ENCODE measurements around the gene ANKRD44.

The ANKRD44 gene

DNA sequence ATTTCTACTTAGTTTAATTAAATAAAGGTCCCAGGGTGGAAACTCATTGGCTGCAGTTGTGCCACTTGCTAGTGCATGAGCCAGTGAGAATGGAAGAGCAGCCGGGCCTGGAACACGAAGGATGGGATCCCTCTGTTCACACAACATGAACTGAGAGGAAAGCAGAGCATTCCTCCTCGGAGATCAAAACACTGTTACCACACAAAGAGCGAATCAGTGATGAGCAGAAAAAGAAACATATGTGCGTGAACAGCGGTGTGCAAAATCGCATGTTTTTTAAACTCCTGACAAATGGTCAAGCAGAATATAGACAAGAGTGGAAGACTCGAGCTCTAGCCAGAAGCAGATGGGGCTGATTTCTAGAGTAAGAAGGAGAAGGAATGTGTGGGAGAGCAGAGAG lies 28.4 kb upstream of the ANKRD44 start:
- no peaks in the 10 kb centered on the region for H3K4me1 ChIP-seq (ENCODE audit: control insufficient read depth, low read length)
- H3K9me3 ChIP-seq (ENCODE audit: control insufficient read depth, insufficient read depth, low read length), result no peaks in the 10 kb centered on the region
- H4K20me1 ChIP-seq (ENCODE audit: control insufficient read depth, insufficient read depth, low read depth, low read length), result no peaks in the 10 kb centered on the region
- H3K27ac ChIP-seq (ENCODE audit: low read depth, low read length), result no peak overlapping the region
- TF ChIP-seq, protein P1, sequence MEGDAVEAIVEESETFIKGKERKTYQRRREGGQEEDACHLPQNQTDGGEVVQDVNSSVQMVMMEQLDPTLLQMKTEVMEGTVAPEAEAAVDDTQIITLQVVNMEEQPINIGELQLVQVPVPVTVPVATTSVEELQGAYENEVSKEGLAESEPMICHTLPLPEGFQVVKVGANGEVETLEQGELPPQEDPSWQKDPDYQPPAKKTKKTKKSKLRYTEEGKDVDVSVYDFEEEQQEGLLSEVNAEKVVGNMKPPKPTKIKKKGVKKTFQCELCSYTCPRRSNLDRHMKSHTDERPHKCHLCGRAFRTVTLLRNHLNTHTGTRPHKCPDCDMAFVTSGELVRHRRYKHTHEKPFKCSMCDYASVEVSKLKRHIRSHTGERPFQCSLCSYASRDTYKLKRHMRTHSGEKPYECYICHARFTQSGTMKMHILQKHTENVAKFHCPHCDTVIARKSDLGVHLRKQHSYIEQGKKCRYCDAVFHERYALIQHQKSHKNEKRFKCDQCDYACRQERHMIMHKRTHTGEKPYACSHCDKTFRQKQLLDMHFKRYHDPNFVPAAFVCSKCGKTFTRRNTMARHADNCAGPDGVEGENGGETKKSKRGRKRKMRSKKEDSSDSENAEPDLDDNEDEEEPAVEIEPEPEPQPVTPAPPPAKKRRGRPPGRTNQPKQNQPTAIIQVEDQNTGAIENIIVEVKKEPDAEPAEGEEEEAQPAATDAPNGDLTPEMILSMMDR (IDR thresholded peaks at IDR 0.05; ENCODE audit: low read depth, low read length, poor library complexity, severe bottlenecking), result no peak
- no peak for TF ChIP-seq EZH2phosphoT487 (IDR thresholded peaks at IDR 0.05; ENCODE audit: borderline replicate concordance, low read length)
- H3K4me2 ChIP-seq (ENCODE audit: low read length), result no peak overlapping the region
- no peaks in the 10 kb centered on the region for H3K27me3 ChIP-seq (ENCODE audit: control insufficient read depth, low read length)
- H3K79me2 ChIP-seq (ENCODE audit: control insufficient read depth, low read length), result peaks cover 37% of the 10 kb centered on the region
- H3K4me3 ChIP-seq (ENCODE audit: low read length), result no peak overlapping the region
- H3K9me2 ChIP-seq (replicated peaks; ENCODE audit: control insufficient read depth, low read length), result no peaks in the 10 kb centered on the region
- H3F3A ChIP-seq (ENCODE audit: control insufficient read depth, insufficient read depth), result peaks cover 2% of the 10 kb centered on the region; the same call in 1 of the 2 replicates
- H3K36me3 ChIP-seq (ENCODE audit: control insufficient read depth, low read length), result peaks cover 62% of the 10 kb centered on the region

DNA sequence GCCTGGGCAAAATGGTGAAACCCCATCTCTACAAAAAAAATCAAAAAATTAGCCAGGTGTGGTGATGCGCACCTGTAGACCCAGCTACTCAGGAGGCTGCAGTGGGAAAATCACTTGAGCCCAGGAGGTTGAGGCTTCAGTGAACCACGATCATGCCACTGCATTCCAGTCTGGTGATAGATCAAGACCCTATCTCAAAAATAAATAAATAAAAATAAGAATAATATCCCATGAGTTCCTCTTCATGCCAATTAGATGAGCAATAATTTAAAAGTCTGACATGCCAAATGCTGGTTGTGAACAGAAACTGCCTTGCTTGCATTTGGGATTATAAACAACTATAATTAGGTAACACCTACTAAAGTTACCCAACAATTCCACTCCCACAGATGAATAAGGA lies 22.1 kb upstream of the ANKRD44 start:
- Histone ChIP-seq H3K9me3 (ENCODE audit: control insufficient read depth, insufficient read depth, low read length) (no peaks in the 10 kb centered on the region), H3K36me3 (ENCODE audit: control insufficient read depth, low read length) (peaks cover 64% of the 10 kb centered on the region), H4K20me1 (ENCODE audit: control insufficient read depth, insufficient read depth, low read depth, low read length) (no peaks in the 10 kb centered on the region), H3K27ac (ENCODE audit: low read depth, low read length) (no peak overlapping the region), H3K4me2 (ENCODE audit: low read length) (no peak overlapping the region), H3K27me3 (ENCODE audit: control insufficient read depth, low read length) (no peaks in the 10 kb centered on the region), H3K9me2 (replicated peaks; ENCODE audit: control insufficient read depth, low read length) (no peaks in the 10 kb centered on the region), H3F3A (ENCODE audit: control insufficient read depth, insufficient read depth) (peaks cover 6% of the 10 kb centered on the region; the same call in 1 of the 2 replicates), H3K4me3 (ENCODE audit: low read length) (no peak overlapping the region), H3K4me1 (ENCODE audit: control insufficient read depth, low read length) (peaks cover 11% of the 10 kb centered on the region), H3K79me2 (ENCODE audit: control insufficient read depth, low read length) (peaks cover 21% of the 10 kb centered on the region)
- TF ChIP-seq, protein P1 (IDR thresholded peaks at IDR 0.05; ENCODE audit: low read depth, low read length, poor library complexity, severe bottlenecking), result no peak
- TF ChIP-seq EZH2phosphoT487 (IDR thresholded peaks at IDR 0.05; ENCODE audit: borderline replicate concordance, low read length), result no peak

DNA sequence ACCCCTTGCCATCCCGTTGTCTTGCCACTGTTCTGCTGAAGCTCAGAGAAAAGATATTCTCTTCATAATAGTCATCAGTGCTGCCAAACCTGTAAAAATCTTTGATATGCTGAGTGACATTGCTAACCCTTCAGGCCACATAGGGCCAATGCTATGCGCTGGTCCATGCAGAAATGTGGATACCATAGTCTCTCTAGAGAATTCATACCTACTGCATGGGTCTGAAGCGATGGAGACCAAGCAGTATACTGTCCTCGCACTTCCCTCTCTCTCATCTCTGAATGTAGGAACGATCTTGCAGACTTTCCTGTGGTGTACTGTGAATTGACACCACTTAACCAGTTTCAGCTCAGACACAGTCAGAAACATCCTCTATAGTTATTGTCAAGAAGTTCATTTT lies 17.9 kb upstream of the ANKRD44 start:
- peaks cover 2% of the 10 kb centered on the region; the same call in 1 of the 2 replicates for H3F3A ChIP-seq (ENCODE audit: control insufficient read depth, insufficient read depth)
- H3K9me2 ChIP-seq (replicated peaks; ENCODE audit: control insufficient read depth, low read length), result no peaks in the 10 kb centered on the region
- no peak overlapping the region for H3K27ac ChIP-seq (ENCODE audit: low read depth, low read length)
- H4K20me1 ChIP-seq (ENCODE audit: control insufficient read depth, insufficient read depth, low read depth, low read length), result no peaks in the 10 kb centered on the region
- no peaks in the 10 kb centered on the region for H3K9me3 ChIP-seq (ENCODE audit: control insufficient read depth, insufficient read depth, low read length)
- no peak overlapping the region for H3K4me3 ChIP-seq (ENCODE audit: low read length)
- H3K79me2 ChIP-seq (ENCODE audit: control insufficient read depth, low read length), result peaks cover 13% of the 10 kb centered on the region
- H3K27me3 ChIP-seq (ENCODE audit: control insufficient read depth, low read length), result no peaks in the 10 kb centered on the region
- peaks cover 48% of the 10 kb centered on the region for H3K4me1 ChIP-seq (ENCODE audit: control insufficient read depth, low read length)
- no peak for TF ChIP-seq EZH2phosphoT487 (IDR thresholded peaks at IDR 0.05; ENCODE audit: borderline replicate concordance, low read length)
- TF ChIP-seq, protein P1 (IDR thresholded peaks at IDR 0.05; ENCODE audit: low read depth, low read length, poor library complexity, severe bottlenecking), result no peak
- H3K4me2 ChIP-seq (ENCODE audit: low read length), result no peak overlapping the region
- H3K36me3 ChIP-seq (ENCODE audit: control insufficient read depth, low read length), result peaks cover 60% of the 10 kb centered on the region

Measured in DOHH2 (cell line).